Activated naive CD4-positive, alpha-beta T cell (primary cell): Measurements from ENCODE around the gene F10.
"Not testable (repeated sequence)": the region's sequence is repeated elsewhere in the genome, so short reads cannot be mapped to it uniquely, and the experiment has no call there.

ENCODE experiments used
- DNase-seq, 4 experiments: peaks; one replicate each; lab custom pipeline; 2025; lab: John Stamatoyannopoulos, UW

The F10 gene

GRCh38 chr13:113122550-113123225, at the start of gene F10:
TSS of gene F10 (plus strand) at chr13:113122799. CDS start at chr13:113122856, 57 bp downstream.
- DNase-seq = no peak

- no peak for DNase-seq
Observed at GRCh38 chr13:113073942-113074341, 48.7 kb upstream of the F10 start.

GRCh38 chr13:113074401-113074800, 48.2 kb upstream of the F10 start:
- DNase-seq = no peak

- DNase-seq = no peak
Observed at GRCh38 chr13:113074876-113075275, 47.7 kb upstream of the F10 start.

GRCh38 chr13:113075711-113076110, 46.9 kb upstream of the F10 start:
- DNase-seq = no peak

- no peak for DNase-seq
Observed at GRCh38 chr13:113076681-113077401, 45.8 kb upstream of the F10 start.

- DNase-seq = no peak
Observed at GRCh38 chr13:113077566-113077952, 45.0 kb upstream of the F10 start.

GRCh38 chr13:113077953-113078901, 44.4 kb upstream of the F10 start:
- DNase-seq = no peak

- DNase-seq = no peak
Observed at GRCh38 chr13:113078902-113079780, 43.5 kb upstream of the F10 start.

- not testable (repeated sequence) for DNase-seq
Observed at GRCh38 chr13:113079781-113080080, 42.9 kb upstream of the F10 start.

GRCh38 chr13:113080361-113080831, 42.2 kb upstream of the F10 start:
- DNase-seq = no peak

GRCh38 chr13:113080901-113081521, 41.6 kb upstream of the F10 start:
- no peak for DNase-seq

GRCh38 chr13:113082198-113083021, 40.2 kb upstream of the F10 start:
- no peak for DNase-seq

- no peak for DNase-seq
Observed at GRCh38 chr13:113083022-113083373, 39.6 kb upstream of the F10 start.

GRCh38 chr13:113083402-113084061, 39.1 kb upstream of the F10 start:
- no peak for DNase-seq

- DNase-seq = no peak
Observed at GRCh38 chr13:113084094-113084942, 38.3 kb upstream of the F10 start.

- DNase-seq = no peak
Observed at GRCh38 chr13:113084943-113085540, 37.6 kb upstream of the F10 start.

- no peak for DNase-seq
Observed at GRCh38 chr13:113086031-113086750, 36.4 kb upstream of the F10 start.
